GM12878 (cell line): ENCODE data around the gene DNAJC3. TPM values are rescaled to one million over a fixed set of nuclear protein-coding genes. Genes with fewer than 3 reads are reported as not detected.

Experiments used
- BHLHE40 ChIP-seq, 2 experiments: fragments of 450-650 bp in 1 of 2; IDR thresholded peaks; 2 replicates each; pipeline ENCODE4 v1.6.1; 2011 to 2017; ENCODE audit warnings: low read depth in 2 of 2, borderline replicate concordance in 1 of 2, improper control_type of control experiment in 1 of 2, low read length in 1 of 2, mild to moderate bottlenecking in 1 of 2
- CREB1 ChIP-seq: IDR thresholded peaks from 2 replicates; pipeline ENCODE4 v1.6.1; 2012; ENCODE audit warnings: low read depth, mild to moderate bottlenecking, inconsistent platforms
- E4F1 ChIP-seq: fragments of 450-650 bp; IDR thresholded peaks from 2 replicates; pipeline ENCODE4 v1.6.1; 2018; ENCODE audit warnings: borderline replicate concordance, mild to moderate bottlenecking; ENCODE audit not compliant: partially characterized antibody
- ESRRA ChIP-seq: IDR thresholded peaks from 2 replicates; pipeline ENCODE4 v1.6.1; 2012; ENCODE audit warnings: mild to moderate bottlenecking, low read length, improper control_type of control experiment
- HDGF ChIP-seq: fragments of 450-650 bp; IDR thresholded peaks from 2 replicates; pipeline ENCODE4 v1.6.1; 2016; ENCODE audit warnings: antibody characterized with exemption
- IRF3 ChIP-seq: fragments of 450-650 bp; IDR thresholded peaks from 2 replicates; pipeline ENCODE4 v1.6.1; 2014; ENCODE audit warnings: mild to moderate bottlenecking
- MYB ChIP-seq: fragments of 150-350 bp; IDR thresholded peaks from 2 replicates; pipeline ENCODE4 v1.6.1; 2014; ENCODE audit warnings: mild to moderate bottlenecking, low read depth, low read length, borderline replicate concordance
- MYC ChIP-seq: IDR thresholded peaks from 2 replicates; pipeline ENCODE4 v1.6.1; 2011; ENCODE audit warnings: mild to moderate bottlenecking, low read length, moderate library complexity, inconsistent platforms; ENCODE audit not compliant: insufficient read depth, insufficient replicate concordance, insufficient read length, severe bottlenecking
- NFIC ChIP-seq: IDR thresholded peaks from 2 replicates; pipeline ENCODE4 v1.6.1; 2012; ENCODE audit warnings: low read depth, mild to moderate bottlenecking, inconsistent platforms, low read length, moderate library complexity
- RAD21 ChIP-seq: IDR thresholded peaks from 2 replicates; pipeline ENCODE4 v1.6.1; 2011; ENCODE audit warnings: mild to moderate bottlenecking, low read depth, low read length, moderate library complexity; ENCODE audit not compliant: insufficient read depth
- SMAD5 ChIP-seq: IDR thresholded peaks from 2 replicates; pipeline ENCODE4 v1.6.1; 2016; ENCODE audit warnings: antibody characterized with exemption, low read depth
- YY1 ChIP-seq: IDR thresholded peaks from 2 replicates; pipeline ENCODE4 v1.6.1; 2011; ENCODE audit warnings: low read depth, mild to moderate bottlenecking, low read length
- ZNF274 ChIP-seq: IDR thresholded peaks from one replicate; pipeline ENCODE4 v1.8.0; 2011; ENCODE audit not compliant: insufficient read length, insufficient read depth
- ZNF687 ChIP-seq: fragments of 450-650 bp; IDR thresholded peaks from 2 replicates; pipeline ENCODE4 v1.6.1; 2017; ENCODE audit warnings: mild to moderate bottlenecking, moderate library complexity
- polyA plus RNA-seq, 11 experiments: library from polyadenylated mRNA; depleted of rRNA in 4 of 11; unstranded in 6 of 11; stranded (reverse) in 5 of 11; fragments of >200 nt; fragmentation: Nextera tagmentation in 4 of 11; fragmentation: Illumina TruSeq in 1 of 11; extraction: Ambion mirVana in 4 of 11; extraction: Trizol in 1 of 11; gene quantifications; 1 replicate in 1 of 11; 2 replicates in 10 of 11; pipeline versions ENCODE4 v1.2.1 to v1.2.3, GENCODE V29; 2011 to 2016; ENCODE audit warnings: inconsistent platforms in 2 of 11, missing spikeins in 2 of 11, low read depth in 1 of 11
- total RNA-seq, 4 experiments: library from RNA; depleted of rRNA in 3 of 4; stranded (reverse); fragments of >200 nt in 3 of 4; fragmentation: Illumina TruSeq in 1 of 4; extraction: Trizol in 1 of 4; gene quantifications; 2 replicates each; pipeline versions ENCODE4 v1.2.1 to v1.2.3, GENCODE V29; 2013 to 2021
- TF ChIP-seq, protein P1 (sequence below): fragments of 450-650 bp; IDR thresholded peaks from 2 replicates; pipeline ENCODE4 v1.6.1; 2016; ENCODE audit warnings: mild to moderate bottlenecking
- TF ChIP-seq, protein P2 (sequence below): fragments of 450-650 bp; conservative IDR thresholded peaks from 2 replicates; pipeline ENCODE4 v1.6.1; 2017; ENCODE audit warnings: mild to moderate bottlenecking, moderate library complexity

The DNAJC3 gene
- total and polyA plus RNA-seq, 10 of the 15 experiments (the other 5 are each of a cell fraction or from before 2014, with no cell fraction given), result 9.3 to 37.4 (median 19.0) TPM

DNA sequence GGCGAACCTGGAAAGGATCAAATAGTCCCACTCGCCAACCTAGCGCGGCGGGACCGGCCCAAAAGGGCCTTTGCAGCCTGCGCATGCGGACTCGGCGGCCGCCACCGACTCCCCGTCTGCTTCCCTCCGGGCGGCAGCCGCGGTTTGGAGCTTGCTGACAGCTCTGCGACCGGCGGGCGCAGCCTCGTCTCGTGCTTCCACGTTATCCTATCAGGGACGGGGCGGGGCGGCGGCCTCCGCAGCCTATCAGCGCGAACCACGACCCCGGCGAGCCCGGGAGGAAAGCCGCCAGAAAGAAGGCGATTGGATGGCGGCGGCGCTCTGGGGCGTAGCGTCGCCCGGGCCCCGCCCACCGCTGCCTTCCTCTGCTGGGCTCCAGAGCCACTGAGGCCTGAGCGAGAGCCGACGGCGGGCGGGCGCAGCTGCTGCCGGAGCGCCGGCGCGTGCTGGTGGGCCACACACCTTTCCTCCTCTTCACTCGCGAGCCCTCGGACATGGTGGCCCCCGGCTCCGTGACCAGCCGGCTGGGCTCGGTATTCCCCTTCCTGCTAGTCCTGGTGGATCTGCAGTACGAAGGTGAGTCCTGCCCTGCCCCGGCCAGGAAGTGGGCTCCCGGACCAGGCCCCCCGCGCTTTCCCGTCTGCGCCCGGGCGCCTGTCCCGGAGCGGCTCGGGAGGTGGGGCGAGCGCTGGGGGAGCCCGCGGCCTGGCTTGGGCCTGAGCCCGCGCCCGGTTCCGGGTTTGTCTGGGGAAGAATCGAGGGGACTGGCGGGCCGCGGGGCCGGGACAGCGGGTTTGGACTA is at the start of gene DNAJC3 (continued):
- TF ChIP-seq E4F1 (no peak), ESRRA (no peak), SMAD5 (peak; percentile 19; the same call in 1 of the 2 replicates), MYC (peak; percentile 33), NFIC (no peak), ZNF687 (peak; percentile 64), HDGF (peak; percentile 68; the same call in 1 of the 2 replicates), IRF3 (peak; percentile 37; the same call in 1 of the 2 replicates), YY1 (no peak; the same call in 1 of the 2 replicates), BHLHE40 (IDR thresholded peaks at IDR 0.05; ENCODE audit: borderline replicate concordance in 1 of 2, low read depth in 2 of 2, low read length in 1 of 2) (peak; percentile 96 to 99), RAD21 (no peak), CREB1 (peak; percentile 75; the same call in 1 of the 2 replicates), MYB (no peak), ZNF274 (no peak)
- TF ChIP-seq, protein P1, sequence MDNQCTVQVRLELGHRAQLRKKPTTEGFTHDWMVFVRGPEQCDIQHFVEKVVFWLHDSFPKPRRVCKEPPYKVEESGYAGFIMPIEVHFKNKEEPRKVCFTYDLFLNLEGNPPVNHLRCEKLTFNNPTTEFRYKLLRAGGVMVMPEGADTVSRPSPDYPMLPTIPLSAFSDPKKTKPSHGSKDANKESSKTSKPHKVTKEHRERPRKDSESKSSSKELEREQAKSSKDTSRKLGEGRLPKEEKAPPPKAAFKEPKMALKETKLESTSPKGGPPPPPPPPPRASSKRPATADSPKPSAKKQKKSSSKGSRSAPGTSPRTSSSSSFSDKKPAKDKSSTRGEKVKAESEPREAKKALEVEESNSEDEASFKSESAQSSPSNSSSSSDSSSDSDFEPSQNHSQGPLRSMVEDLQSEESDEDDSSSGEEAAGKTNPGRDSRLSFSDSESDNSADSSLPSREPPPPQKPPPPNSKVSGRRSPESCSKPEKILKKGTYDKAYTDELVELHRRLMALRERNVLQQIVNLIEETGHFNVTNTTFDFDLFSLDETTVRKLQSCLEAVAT, result no peak
- TF ChIP-seq, protein P2, sequence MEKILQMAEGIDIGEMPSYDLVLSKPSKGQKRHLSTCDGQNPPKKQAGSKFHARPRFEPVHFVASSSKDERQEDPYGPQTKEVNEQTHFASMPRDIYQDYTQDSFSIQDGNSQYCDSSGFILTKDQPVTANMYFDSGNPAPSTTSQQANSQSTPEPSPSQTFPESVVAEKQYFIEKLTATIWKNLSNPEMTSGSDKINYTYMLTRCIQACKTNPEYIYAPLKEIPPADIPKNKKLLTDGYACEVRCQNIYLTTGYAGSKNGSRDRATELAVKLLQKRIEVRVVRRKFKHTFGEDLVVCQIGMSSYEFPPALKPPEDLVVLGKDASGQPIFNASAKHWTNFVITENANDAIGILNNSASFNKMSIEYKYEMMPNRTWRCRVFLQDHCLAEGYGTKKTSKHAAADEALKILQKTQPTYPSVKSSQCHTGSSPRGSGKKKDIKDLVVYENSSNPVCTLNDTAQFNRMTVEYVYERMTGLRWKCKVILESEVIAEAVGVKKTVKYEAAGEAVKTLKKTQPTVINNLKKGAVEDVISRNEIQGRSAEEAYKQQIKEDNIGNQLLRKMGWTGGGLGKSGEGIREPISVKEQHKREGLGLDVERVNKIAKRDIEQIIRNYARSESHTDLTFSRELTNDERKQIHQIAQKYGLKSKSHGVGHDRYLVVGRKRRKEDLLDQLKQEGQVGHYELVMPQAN, result peak; percentile 86; the same call in 1 of the 2 replicates
